ENCODE data around the gene DNAI1.
"Not testable (repeated sequence)": the region's sequence is repeated elsewhere in the genome, so short reads cannot be mapped to it uniquely, and the experiment has no call there.

DNAI1 gene

DNA sequence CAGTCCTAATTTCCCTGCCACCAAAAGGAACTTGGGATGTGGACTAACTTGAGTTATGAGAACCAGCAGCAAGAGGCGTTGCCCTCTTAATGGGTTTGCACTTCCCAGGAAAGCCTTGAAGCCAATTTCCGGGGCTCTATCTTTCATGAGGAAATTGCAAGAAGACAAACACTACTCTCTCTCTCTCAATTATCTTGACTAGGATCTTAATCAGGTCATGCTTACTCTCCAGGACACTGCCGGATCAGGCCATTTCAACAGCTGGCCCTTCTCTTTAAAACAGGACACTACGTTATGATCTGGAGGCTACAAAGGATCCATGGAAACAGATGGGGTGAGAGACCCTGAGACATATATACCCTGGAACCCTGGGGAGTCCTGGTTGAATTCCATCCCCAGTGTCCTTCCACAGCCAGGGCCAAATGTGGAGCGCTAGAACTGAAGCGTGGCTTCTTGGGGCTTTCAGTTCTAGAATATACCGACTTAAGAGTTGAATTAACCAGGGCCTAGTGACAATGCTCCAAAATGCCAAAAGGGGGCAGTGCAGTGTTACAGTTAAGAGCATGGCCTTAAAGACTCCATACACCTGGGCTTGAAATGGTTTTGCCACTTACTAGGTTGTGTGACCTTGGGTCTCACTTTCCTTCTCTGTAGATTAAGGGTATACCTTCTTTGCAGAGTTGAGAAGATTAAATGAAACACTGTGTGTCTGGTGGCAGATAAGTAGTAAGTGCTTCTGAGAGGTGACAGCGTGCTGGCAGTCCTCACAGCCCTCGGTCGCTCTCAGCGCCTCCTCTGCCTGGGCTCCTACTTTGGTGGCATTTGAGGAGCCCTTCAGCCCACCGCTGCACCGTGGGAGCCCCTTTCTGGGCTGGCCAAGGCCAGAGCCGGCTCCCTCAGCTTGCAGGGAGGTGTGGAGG, 21.3 kb upstream of the DNAI1 start:
- peak; percentile 35 to 85 for DNase-seq (ENCODE audit: low read depth in 1 of 2, low spot score in 1 of 2)
- in situ Hi-C loops (cut with HindIII; ENCODE audit: low pct_unique_long_range_greater_than_20kb, low sequenced_read_pairs), result no loop called here
- no peak for TF ChIP-seq JUND (IDR thresholded peaks at IDR 0.05; ENCODE audit: low read depth)

DNA sequence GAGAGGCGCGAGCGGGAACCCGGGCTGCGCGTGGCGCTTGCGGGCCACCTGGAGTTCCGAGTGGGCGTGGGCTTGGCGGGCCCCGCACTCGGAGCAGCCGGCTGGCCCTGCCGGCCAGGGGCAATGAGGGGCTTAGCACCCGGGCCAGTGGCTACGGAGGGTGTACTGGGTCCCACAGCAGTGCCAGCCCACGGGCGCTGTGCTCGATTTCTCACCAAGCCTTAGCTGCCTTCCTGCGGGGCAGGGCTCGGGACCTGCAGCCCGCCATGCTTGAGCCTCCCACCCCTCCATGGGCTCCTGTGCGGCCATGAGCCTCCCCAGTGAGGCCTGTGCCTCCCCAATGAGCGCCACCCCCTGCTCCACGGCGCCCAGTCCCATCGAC, 20.7 kb upstream of the DNAI1 start:
- DNase-seq (ENCODE audit: low read depth in 1 of 2, low spot score in 1 of 2); in situ Hi-C loops (cut with HindIII; ENCODE audit: low pct_unique_long_range_greater_than_20kb, low sequenced_read_pairs): not testable (repeated sequence)

DNA sequence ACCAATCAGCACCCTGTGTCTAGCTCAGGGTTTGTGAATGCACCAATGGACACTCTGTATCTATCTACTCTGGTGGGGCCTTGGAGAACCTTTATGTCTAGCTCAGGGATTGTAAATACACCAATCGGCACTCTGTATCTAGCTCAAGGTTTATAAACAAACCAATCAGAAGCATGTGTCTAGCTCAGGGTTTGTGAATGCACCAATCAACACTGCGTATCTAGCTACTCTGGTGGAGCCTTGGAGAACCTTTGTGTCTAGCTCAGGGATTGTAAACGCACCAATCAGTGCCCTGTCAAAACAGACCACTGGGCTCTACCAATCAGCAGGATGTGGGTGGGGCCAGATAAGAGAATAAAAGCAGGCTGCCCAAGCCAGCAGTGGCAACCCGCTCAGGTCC, 20.1 kb upstream of the DNAI1 start:
- in situ Hi-C loops (cut with HindIII; ENCODE audit: low pct_unique_long_range_greater_than_20kb, low sequenced_read_pairs); DNase-seq (ENCODE audit: low read depth in 1 of 2, low spot score in 1 of 2): not testable (repeated sequence)

DNA sequence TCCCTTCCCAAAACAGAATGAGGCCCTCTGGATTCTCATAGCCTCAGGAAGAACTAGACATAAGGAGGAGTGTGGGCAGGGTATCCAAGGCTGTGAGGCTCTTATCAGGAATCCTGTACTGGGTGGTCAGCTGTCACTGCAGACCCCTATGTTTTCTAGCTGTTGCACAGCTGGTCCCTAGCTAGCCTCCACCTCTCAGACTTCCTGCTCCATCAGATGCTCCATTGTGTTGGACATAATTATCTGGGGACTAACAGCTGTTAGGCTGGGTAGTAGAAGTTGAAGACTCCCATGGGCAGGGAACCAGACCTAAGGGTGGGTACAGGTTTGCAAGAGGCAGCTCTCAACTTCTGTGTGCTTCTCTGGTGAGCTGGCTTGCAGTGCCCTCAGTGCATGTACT, 18.6 kb upstream of the DNAI1 start:
- no peak for TF ChIP-seq JUND (IDR thresholded peaks at IDR 0.05; ENCODE audit: low read depth)
- in situ Hi-C loops (cut with HindIII; ENCODE audit: low pct_unique_long_range_greater_than_20kb, low sequenced_read_pairs), result no loop called here
- DNase-seq (ENCODE audit: low read depth in 1 of 2, low spot score in 1 of 2), result no peak

DNA sequence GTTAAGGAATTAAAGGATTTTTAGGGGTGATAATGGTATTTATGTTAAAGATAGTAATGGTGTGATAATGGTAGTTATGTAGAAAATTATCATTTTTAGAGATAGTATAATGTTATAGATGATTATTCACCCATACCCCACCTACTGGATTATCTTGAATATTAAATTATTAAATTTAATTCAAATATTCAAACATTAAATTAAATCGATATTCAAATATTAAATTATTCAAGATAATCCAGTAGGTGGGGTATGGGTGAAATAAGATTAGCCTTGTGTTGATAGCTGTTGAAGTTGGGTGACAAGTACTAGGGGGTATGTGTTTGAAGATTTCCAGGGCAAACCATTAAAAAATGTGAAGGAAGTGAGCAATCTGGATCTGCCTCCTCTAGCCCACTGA, 15.8 kb upstream of the DNAI1 start:
- DNase-seq (ENCODE audit: low read depth in 1 of 2, low spot score in 1 of 2), result no peak
- in situ Hi-C loops (cut with HindIII; ENCODE audit: low pct_unique_long_range_greater_than_20kb, low sequenced_read_pairs), result no loop called here
- no peak for TF ChIP-seq JUND (IDR thresholded peaks at IDR 0.05; ENCODE audit: low read depth)

DNA sequence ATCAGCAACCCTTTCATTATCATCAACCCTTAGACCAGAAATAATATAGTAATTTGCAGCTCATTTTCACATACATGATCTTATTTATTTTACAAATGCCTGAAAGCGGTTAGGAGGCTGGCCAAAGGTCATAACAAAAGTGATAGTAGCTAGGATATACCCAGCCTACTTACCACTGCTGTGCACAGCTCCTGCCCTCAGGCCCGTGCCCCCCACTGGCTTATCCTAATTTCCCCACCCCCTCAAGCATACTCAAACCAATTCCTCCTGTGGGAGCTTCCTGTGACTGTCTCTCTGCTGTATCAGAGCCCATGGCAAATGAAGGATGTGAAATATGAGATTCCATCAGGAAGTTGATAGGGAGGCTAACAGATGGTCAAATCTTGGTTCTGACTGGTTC, 15.1 kb upstream of the DNAI1 start:
- TF ChIP-seq JUND (IDR thresholded peaks at IDR 0.05; ENCODE audit: low read depth), result no peak
- no peak for DNase-seq (ENCODE audit: low read depth in 1 of 2, low spot score in 1 of 2)
- in situ Hi-C loops (cut with HindIII; ENCODE audit: low pct_unique_long_range_greater_than_20kb, low sequenced_read_pairs), result no loop called here

DNA sequence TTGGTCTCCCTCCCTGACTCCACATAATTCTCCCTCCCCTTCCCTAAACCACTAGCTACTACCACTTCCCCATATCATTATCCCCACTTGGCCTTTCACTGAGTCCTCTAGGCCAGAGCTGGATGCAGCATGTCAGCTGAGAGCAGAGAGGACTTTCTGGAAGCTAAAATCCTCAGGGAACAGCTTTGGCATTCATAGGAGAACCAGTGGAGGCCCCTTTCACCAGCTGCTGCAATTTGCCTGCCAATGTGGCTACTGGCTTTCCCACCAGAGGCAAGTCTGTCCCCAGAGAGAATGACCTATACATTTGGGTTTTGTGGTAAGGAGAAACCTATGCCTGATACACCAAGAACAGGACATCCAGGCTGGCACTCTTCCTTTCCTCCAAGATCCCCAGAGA, 14.6 kb upstream of the DNAI1 start:
- in situ Hi-C loops (cut with HindIII; ENCODE audit: low pct_unique_long_range_greater_than_20kb, low sequenced_read_pairs), result no loop called here
- TF ChIP-seq JUND (IDR thresholded peaks at IDR 0.05; ENCODE audit: low read depth), result no peak
- DNase-seq (ENCODE audit: low read depth in 1 of 2, low spot score in 1 of 2), result no peak

DNA sequence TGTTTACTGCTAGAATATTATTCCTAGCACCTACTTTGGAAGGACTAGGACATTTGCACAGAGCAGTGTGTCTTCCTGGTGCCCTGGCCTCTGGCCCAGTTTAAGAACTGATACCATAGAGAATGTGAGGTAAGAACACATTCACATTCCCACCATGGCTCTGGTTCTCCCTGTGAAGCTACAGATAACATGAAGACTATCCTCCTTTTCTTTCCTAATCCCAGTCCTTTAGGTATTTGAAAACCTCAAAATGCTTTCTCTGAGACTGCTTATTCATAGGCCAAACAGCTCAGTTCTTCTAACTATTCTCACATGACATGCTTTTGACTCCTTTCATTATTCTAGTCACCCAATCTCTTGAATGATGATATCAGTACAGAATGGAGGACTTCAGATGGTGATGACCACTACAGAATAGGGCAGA, 12.1 kb upstream of the DNAI1 start:
- DNase-seq (ENCODE audit: low read depth in 1 of 2, low spot score in 1 of 2), result no peak
- TF ChIP-seq JUND (IDR thresholded peaks at IDR 0.05; ENCODE audit: low read depth), result no peak
- in situ Hi-C loops (cut with HindIII; ENCODE audit: low pct_unique_long_range_greater_than_20kb, low sequenced_read_pairs), result no loop called here

DNA sequence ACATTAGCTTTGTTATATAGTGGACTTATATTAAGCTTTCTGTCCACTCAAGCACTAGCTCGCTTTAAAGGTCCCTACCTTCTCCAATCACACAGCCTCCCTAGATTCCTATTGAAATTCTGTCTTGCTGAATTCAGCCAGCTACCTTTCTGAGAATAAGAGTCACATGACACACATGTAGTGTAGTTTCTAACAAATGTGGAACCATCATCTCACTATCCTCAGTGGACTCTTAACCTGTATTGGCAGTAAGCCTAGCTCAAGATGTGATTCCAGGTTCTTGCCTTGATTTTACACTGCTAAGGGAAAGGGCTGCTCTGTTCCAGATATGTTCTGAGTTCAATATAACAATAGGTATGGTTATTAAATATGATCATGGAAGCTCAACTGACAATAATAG, 11.7 kb upstream of the DNAI1 start:
- DNase-seq (ENCODE audit: low read depth in 1 of 2, low spot score in 1 of 2), result no peak
- in situ Hi-C loops (cut with HindIII; ENCODE audit: low pct_unique_long_range_greater_than_20kb, low sequenced_read_pairs), result no loop called here
- no peak for TF ChIP-seq JUND (IDR thresholded peaks at IDR 0.05; ENCODE audit: low read depth)

DNA sequence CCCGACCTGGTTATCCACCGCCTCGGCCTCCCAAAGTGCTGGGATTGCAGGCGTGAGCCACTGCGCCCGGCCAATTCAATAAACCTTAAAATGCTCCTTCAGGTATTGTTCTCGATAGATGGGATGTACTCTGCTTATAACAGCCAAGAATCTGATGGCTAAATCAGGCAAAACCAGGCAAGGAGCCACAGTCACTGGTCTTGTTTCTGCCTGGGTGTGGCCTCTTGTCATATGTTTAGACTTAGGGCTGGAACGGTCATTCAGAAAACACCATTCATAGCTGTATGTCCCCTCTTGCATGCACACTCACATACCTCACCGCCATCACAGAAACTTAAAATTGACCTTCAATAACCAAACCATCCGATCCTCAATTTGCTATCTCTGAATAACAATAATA, 8.0 kb upstream of the DNAI1 start:
- DNase-seq (ENCODE audit: low read depth in 1 of 2, low spot score in 1 of 2), result no peak
- TF ChIP-seq JUND (IDR thresholded peaks at IDR 0.05; ENCODE audit: low read depth), result no peak
- in situ Hi-C loops (cut with HindIII; ENCODE audit: low pct_unique_long_range_greater_than_20kb, low sequenced_read_pairs), result no loop called here

DNA sequence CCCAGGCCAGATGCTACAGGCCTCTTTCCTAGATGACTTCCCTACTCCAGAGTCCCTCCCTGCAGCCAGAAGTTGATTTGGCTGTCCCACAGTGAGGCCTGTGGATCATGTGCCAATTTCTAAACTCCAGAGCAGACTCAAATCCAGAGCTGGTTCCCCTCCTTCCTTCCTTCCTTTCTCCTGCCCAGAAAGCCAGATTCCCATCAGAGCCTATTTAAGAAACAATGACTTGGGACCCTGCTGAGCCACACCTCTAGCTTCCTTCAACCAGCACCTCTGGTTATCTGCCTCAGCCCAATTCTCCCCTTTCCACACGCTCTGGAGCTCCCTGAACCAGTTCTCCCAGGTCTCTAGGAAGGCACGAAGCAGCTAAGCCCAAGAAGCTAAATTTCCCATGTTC, 7.5 kb upstream of the DNAI1 start:
- DNase-seq (ENCODE audit: low read depth in 1 of 2, low spot score in 1 of 2), result peak in 1 of 2 experiments; percentile 33
- in situ Hi-C loops (cut with HindIII; ENCODE audit: low pct_unique_long_range_greater_than_20kb, low sequenced_read_pairs), result no loop called here
- TF ChIP-seq JUND (IDR thresholded peaks at IDR 0.05; ENCODE audit: low read depth), result no peak

DNA sequence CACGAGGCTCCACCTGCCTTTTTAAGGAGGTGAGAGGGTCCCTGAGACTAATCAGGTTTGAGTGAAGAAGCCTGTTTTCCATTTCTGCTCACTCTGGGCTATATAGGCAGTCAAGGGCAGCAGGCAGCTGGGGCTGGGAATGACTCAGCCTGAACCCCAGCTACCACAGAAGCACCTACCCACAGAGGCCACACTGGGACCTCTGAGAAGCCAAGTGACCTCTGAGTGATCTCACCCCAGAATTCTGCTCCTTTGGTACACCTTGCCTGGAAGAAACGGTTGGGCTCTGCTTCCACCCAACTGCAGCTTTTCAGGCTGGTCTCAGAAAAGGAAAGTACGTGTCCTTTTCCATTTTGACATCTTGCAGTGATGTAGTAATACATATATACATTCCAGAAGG, 7.1 kb upstream of the DNAI1 start:
- in situ Hi-C loops (cut with HindIII; ENCODE audit: low pct_unique_long_range_greater_than_20kb, low sequenced_read_pairs), result no loop called here
- DNase-seq (ENCODE audit: low read depth in 1 of 2, low spot score in 1 of 2), result no peak
- no peak for TF ChIP-seq JUND (IDR thresholded peaks at IDR 0.05; ENCODE audit: low read depth)

DNA sequence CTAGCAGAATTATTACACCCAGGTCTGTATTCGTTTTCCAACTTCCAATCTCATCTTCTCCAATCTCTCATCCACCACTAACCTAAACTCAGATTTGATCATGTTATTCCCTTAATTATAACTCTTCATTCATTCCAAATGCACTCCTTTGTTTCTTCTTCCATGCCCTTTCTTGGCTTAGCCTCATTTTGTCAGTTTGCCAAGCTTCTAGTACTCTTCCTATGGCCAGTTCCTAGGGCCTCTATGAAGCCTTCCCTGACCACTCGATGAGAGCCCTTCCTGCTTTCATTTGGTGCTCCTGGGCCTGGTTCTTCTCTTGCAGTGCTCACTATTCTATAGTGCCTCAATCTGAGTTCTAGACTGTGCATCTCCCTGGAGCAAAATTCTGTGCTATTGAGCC, 6.0 kb upstream of the DNAI1 start:
- in situ Hi-C loops (cut with HindIII; ENCODE audit: low pct_unique_long_range_greater_than_20kb, low sequenced_read_pairs), result no loop called here
- no peak for TF ChIP-seq JUND (IDR thresholded peaks at IDR 0.05; ENCODE audit: low read depth)
- DNase-seq (ENCODE audit: low read depth in 1 of 2, low spot score in 1 of 2), result no peak

DNA sequence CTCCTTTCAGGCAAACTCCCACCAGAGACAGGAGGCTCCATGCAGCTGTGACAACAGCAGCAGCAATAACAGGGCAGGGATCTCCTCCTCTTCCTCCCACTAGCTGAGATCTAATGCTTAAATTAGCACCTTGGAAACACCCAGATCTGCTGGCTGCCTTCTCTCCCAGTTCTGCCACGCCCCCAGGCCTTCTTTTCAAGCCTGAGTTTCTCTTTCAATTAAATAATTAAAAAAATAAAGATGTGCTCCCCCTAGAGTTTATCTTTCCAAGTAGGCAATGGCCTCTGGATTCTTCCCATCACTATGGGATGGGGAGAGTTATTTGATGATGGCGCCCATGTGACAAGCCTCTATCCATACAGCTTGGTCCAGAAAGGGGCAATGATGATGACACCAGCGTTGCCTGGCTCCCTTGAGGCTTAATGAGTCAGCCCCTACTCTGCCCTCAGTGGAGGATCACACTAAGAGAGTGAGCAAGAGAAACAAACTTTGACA, 4.0 kb upstream of the DNAI1 start:
- no peak for TF ChIP-seq JUND (IDR thresholded peaks at IDR 0.05; ENCODE audit: low read depth)
- no peak for DNase-seq (ENCODE audit: low read depth in 1 of 2, low spot score in 1 of 2)
- in situ Hi-C loops (cut with HindIII; ENCODE audit: low pct_unique_long_range_greater_than_20kb, low sequenced_read_pairs), result no loop called here

Data from T47D (cell line).